GM12878 (cell line): ENCODE data around the gene BUD23.

Experiments used
- CTCF ChIP-seq, 3 experiments: IDR thresholded peaks in 2 of 3; conservative IDR thresholded peaks in 1 of 3; 2 replicates each; pipeline ENCODE4 v1.5.1; 2011; ENCODE audit warnings: low read depth in 3 of 3, low read length in 3 of 3, mild to moderate bottlenecking in 3 of 3, control low read depth in 2 of 3, moderate library complexity in 2 of 3, inconsistent platforms in 1 of 3, mixed read lengths in 1 of 3; ENCODE audit not compliant: control insufficient read depth in 2 of 3, insufficient read depth in 1 of 3; ENCODE audit errors: extremely low read depth in 1 of 3
- EP300 ChIP-seq, 2 experiments: fragments of 150-350 bp in 1 of 2; IDR thresholded peaks; 2 replicates each; pipeline ENCODE4 v1.6.1; 2011 to 2012; ENCODE audit warnings: low read depth in 2 of 2, low read length in 2 of 2, borderline replicate concordance in 1 of 2, improper control_type of control experiment in 1 of 2, inconsistent platforms in 1 of 2; ENCODE audit not compliant: control insufficient read depth in 1 of 2
- EZH2 ChIP-seq: IDR thresholded peaks from 2 replicates; pipeline ENCODE4 v1.6.1; 2012; ENCODE audit warnings: low read depth, mild to moderate bottlenecking, control low read depth, inconsistent platforms, low read length, borderline replicate concordance; ENCODE audit not compliant: control insufficient read depth
- GABPA ChIP-seq: IDR thresholded peaks from 2 replicates; pipeline ENCODE4 v1.6.1; 2014; ENCODE audit warnings: antibody characterized with exemption, low read depth, mild to moderate bottlenecking, inconsistent platforms
- MXI1 ChIP-seq: fragments of 150-350 bp; IDR thresholded peaks from 2 replicates; pipeline ENCODE4 v1.6.1; 2011; ENCODE audit warnings: low read depth, mild to moderate bottlenecking, inconsistent platforms, low read length, improper control_type of control experiment
- NFIC ChIP-seq: IDR thresholded peaks from 2 replicates; pipeline ENCODE4 v1.6.1; 2012; ENCODE audit warnings: low read depth, mild to moderate bottlenecking, inconsistent platforms, low read length, moderate library complexity
- NR2F1 ChIP-seq: fragments of 450-650 bp; conservative IDR thresholded peaks from 2 replicates; pipeline ENCODE4 v1.6.1; 2017; ENCODE audit warnings: mild to moderate bottlenecking
- PBX3 ChIP-seq: IDR thresholded peaks from 2 replicates; pipeline ENCODE4 v1.6.1; 2011; ENCODE audit warnings: mild to moderate bottlenecking, low read depth, low read length, moderate library complexity; ENCODE audit not compliant: insufficient replicate concordance
- POLR2AphosphoS5 ChIP-seq: IDR thresholded peaks from 2 replicates; pipeline ENCODE4 v1.6.1; 2011; ENCODE audit warnings: mild to moderate bottlenecking, low read length, inconsistent platforms
- REST ChIP-seq: IDR thresholded peaks from 2 replicates; pipeline ENCODE4 v1.6.1; 2012; ENCODE audit warnings: mild to moderate bottlenecking, low read depth, low read length
- SP1 ChIP-seq: IDR thresholded peaks from one replicate; pipeline ENCODE4 v1.6.1; 2011; ENCODE audit warnings: low read depth, low read length
- USF1 ChIP-seq: IDR thresholded peaks from 2 replicates; pipeline ENCODE4 v1.6.1; 2011; ENCODE audit warnings: borderline replicate concordance, low read depth, mild to moderate bottlenecking, moderate library complexity, mixed read lengths, low read length; ENCODE audit not compliant: insufficient read depth; ENCODE audit errors: extremely low read length

DNA sequence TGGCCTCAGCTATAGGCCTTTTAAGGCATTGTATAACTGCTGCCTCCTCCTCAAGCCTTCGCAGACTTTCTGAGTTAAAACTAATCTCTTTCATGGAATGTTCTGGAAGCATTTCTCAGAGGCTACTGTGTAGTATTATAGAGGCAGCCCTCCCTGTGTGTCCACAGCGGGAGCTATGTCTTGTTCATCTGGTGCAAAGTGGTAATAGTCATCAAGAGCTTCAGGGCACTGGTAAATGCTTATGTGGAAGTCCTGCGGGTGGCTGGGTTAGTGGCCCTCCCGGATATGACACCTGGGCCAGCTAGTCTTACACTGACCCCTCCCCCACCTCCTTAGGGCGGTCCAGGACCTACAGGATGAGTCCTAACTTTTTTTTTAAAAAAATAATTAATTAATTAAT is 57.4 kb downstream of the BUD23 start:
- TF ChIP-seq CTCF (IDR thresholded peaks at IDR 0.05 in 2 of 3, conservative IDR thresholded peaks at IDR 0.05 in 1 of 3; ENCODE audit: control insufficient read depth in 2 of 3, extremely low read depth in 1 of 3, insufficient read depth in 1 of 3, low read depth in 3 of 3, low read length in 3 of 3) (no peak), NFIC (no peak), SP1 (no peak), EZH2 (no peak), REST (no peak), USF1 (no peak), EP300 (IDR thresholded peaks at IDR 0.05; ENCODE audit: borderline replicate concordance in 1 of 2, control insufficient read depth in 1 of 2, low read depth in 2 of 2, low read length in 2 of 2) (no peak), GABPA (no peak), MXI1 (no peak), PBX3 (no peak), POLR2AphosphoS5 (no peak), NR2F1 (no peak)
